Activated naive CD4-positive, alpha-beta T cell treated with Interleukin-2 at 50 U/mL for 16 hours (primary cell): ENCODE results near the gene HBE1.
"Not testable (repeated sequence)": the region's sequence is repeated elsewhere in the genome, so short reads cannot be mapped to it uniquely, and the experiment has no call there.

Experiments used
- DNase-seq: peaks from one replicate; pipeline ENCODE4 v3.0.0-alpha.2; 2020

Gene HBE1

GRCh38 chr11:5284637-5285036 lies 14.9 kb upstream of the HBE1 start:
- DNase-seq = no peak

GRCh38 chr11:5283882-5284281 lies 14.1 kb upstream of the HBE1 start:
- DNase-seq = no peak

GRCh38 chr11:5283086-5283485 lies 13.3 kb upstream of the HBE1 start:
- no peak for DNase-seq

GRCh38 chr11:5282628-5283027 lies 12.9 kb upstream of the HBE1 start:
- no peak for DNase-seq

GRCh38 chr11:5281596-5281995 lies 11.9 kb upstream of the HBE1 start:
- no peak for DNase-seq

- DNase-seq = no peak
Observed at GRCh38 chr11:5280582-5281102, 10.9 kb upstream of the HBE1 start.

GRCh38 chr11:5279471-5280090 lies 9.8 kb upstream of the HBE1 start:
- no peak for DNase-seq

- DNase-seq = no peak
Observed at GRCh38 chr11:5277807-5278382, 8.2 kb upstream of the HBE1 start.

GRCh38 chr11:5276697-5277096 lies 7.0 kb upstream of the HBE1 start:
- DNase-seq = no peak

GRCh38 chr11:5275369-5276110 lies 5.8 kb upstream of the HBE1 start:
- no peak for DNase-seq

GRCh38 chr11:5274395-5274794 lies 4.7 kb upstream of the HBE1 start:
- DNase-seq = no peak

- no peak for DNase-seq
Observed at GRCh38 chr11:5272395-5273017, 2.8 kb upstream of the HBE1 start.

GRCh38 chr11:5267033-5267563 lies 2.6 kb downstream of the HBE1 start:
- DNase-seq = no peak

- no peak for DNase-seq
Observed at GRCh38 chr11:5266609-5267008, 3.1 kb downstream of the HBE1 start.

GRCh38 chr11:5265832-5266231 lies 3.9 kb downstream of the HBE1 start:
- DNase-seq = no peak

- DNase-seq = no peak
Observed at GRCh38 chr11:5258543-5259262, 11.0 kb downstream of the HBE1 start.

GRCh38 chr11:5257296-5257695 lies 12.4 kb downstream of the HBE1 start:
- DNase-seq = no peak

GRCh38 chr11:5254646-5255413 lies 14.9 kb downstream of the HBE1 start, which contains the start of gene HBG2:
Gene HBG2 (minus strand): TSS chr11:5254781. CDS start chr11:5254728, 53 bp downstream.
- not testable (repeated sequence) for DNase-seq

- not testable (repeated sequence) for DNase-seq
Observed at GRCh38 chr11:5254023-5254422, 15.7 kb downstream of the HBE1 start.

- DNase-seq = not testable (repeated sequence)
Observed at GRCh38 chr11:5253440-5253839, 16.3 kb downstream of the HBE1 start.

- DNase-seq = no peak
Observed at GRCh38 chr11:5252919-5253265, 16.9 kb downstream of the HBE1 start.
